GM23338 (cell line): ENCODE results near the gene TMEM94. TPM values are rescaled to one million over a fixed set of nuclear protein-coding genes. Genes with fewer than 3 reads are reported as not detected.

Source experiments
- ATAC-seq: fragments of 200-7000 bp; cut with Tn5 transposase; 3 replicates; pipeline ENCODE4 v1.9.1; 2020
- DNase-seq: peaks from one replicate; pipeline ENCODE4 v3.0.0-alpha.2; 2015; ENCODE audit warnings: low spot score
- H2AFZ ChIP-seq: fragments of 200-600 bp; sonication (generic); 2 replicates; pipeline ENCODE4 v1.8.0; 2016; ENCODE audit warnings: antibody characterized with exemption, mild to moderate bottlenecking, moderate library complexity
- H3F3A ChIP-seq: fragments of 200-600 bp; sonication (generic); replicated peaks from 2 replicates; pipeline ENCODE4 v1.8.0; 2017; ENCODE audit warnings: antibody characterized with exemption, mixed run types, low read depth
- H3K27ac ChIP-seq: fragments of 200-600 bp; sonication (generic); 2 replicates; pipeline ENCODE4 v1.6.1; 2016; ENCODE audit warnings: low read depth
- H3K27me3 ChIP-seq: fragments of 200-600 bp; sonication (generic); 2 replicates; pipeline ENCODE4 v1.8.0; 2016; ENCODE audit warnings: mild to moderate bottlenecking, mixed run types, moderate library complexity; ENCODE audit not compliant: insufficient read depth
- H3K36me3 ChIP-seq: fragments of 200-600 bp; sonication (generic); 2 replicates; pipeline ENCODE4 v1.8.0; 2016; ENCODE audit warnings: mild to moderate bottlenecking; ENCODE audit not compliant: insufficient read depth
- H3K4me1 ChIP-seq: fragments of 200-600 bp; sonication (generic); 2 replicates; pipeline ENCODE4 v1.8.0; 2016; ENCODE audit warnings: mild to moderate bottlenecking, moderate library complexity; ENCODE audit not compliant: insufficient read depth
- H3K4me2 ChIP-seq: fragments of 200-600 bp; sonication (generic); 2 replicates; pipeline ENCODE4 v1.7.1; 2017; ENCODE audit warnings: mixed run types
- H3K4me3 ChIP-seq: fragments of 200-600 bp; sonication (generic); 2 replicates; pipeline ENCODE4 v1.6.1; 2016; ENCODE audit warnings: mixed run types
- H3K79me2 ChIP-seq: fragments of 200-600 bp; sonication (generic); replicated peaks from 2 replicates; pipeline ENCODE4 v1.8.0; 2017; ENCODE audit warnings: mild to moderate bottlenecking; ENCODE audit not compliant: insufficient read depth
- H3K9me2 ChIP-seq: fragments of 200-600 bp; sonication (generic); 2 replicates; pipeline ENCODE4 v1.8.0; 2017; ENCODE audit not compliant: insufficient read depth
- H4K20me1 ChIP-seq: fragments of 200-600 bp; sonication (generic); replicated peaks from 2 replicates; pipeline ENCODE4 v1.8.0; 2017; ENCODE audit warnings: mild to moderate bottlenecking; ENCODE audit not compliant: insufficient read depth
- H3K27ac Mint-ChIP-seq: 2 replicates; pipeline ENCODE4 v1.8.0; 2020; ENCODE audit warnings: inconsistent platforms, mild to moderate bottlenecking, moderate library complexity, mixed read lengths
- H3K27me3 Mint-ChIP-seq: 3 replicates; pipeline ENCODE4 v1.8.0; 2022; ENCODE audit warnings: low read depth, mild to moderate bottlenecking, moderate library complexity, mixed read lengths, inconsistent platforms; ENCODE audit not compliant: insufficient read depth, poor library complexity
- H3K36me3 Mint-ChIP-seq: 3 replicates; pipeline ENCODE4 v1.8.0; 2021; ENCODE audit warnings: low read depth, mild to moderate bottlenecking, inconsistent platforms, moderate library complexity, mixed read lengths
- H3K4me1 Mint-ChIP-seq: 3 replicates; pipeline ENCODE4 v1.8.0; 2020; ENCODE audit warnings: mild to moderate bottlenecking, inconsistent platforms, mixed read lengths
- H3K4me3 Mint-ChIP-seq: 3 replicates; pipeline ENCODE4 v1.8.0; 2021; ENCODE audit warnings: moderate library complexity, mild to moderate bottlenecking, inconsistent platforms, mixed read lengths
- H3K9me3 Mint-ChIP-seq: 3 replicates; pipeline ENCODE4 v1.8.0; 2020; ENCODE audit warnings: moderate library complexity, mild to moderate bottlenecking, inconsistent platforms, mixed read lengths
- CREB1 ChIP-seq: fragments of 250-450 bp; sonication (Bioruptor Pico); IDR thresholded peaks from 2 replicates; pipeline ENCODE4 v1.5.0; 2020; ENCODE audit warnings: low read depth, mild to moderate bottlenecking, moderate library complexity
- JUNB ChIP-seq: IDR thresholded peaks from one replicate; pipeline ENCODE4 v1.6.1; 2016; ENCODE audit warnings: antibody characterized with exemption; ENCODE audit not compliant: unreplicated experiment
- POLR2AphosphoS5 ChIP-seq: IDR thresholded peaks from 2 replicates; pipeline ENCODE4 v1.6.1; 2016; ENCODE audit warnings: antibody characterized with exemption, low read depth
- STAT1 ChIP-seq: IDR thresholded peaks from one replicate; pipeline ENCODE4 v1.6.1; 2016; ENCODE audit warnings: antibody characterized with exemption; ENCODE audit not compliant: unreplicated experiment
- polyA plus RNA-seq: library from polyadenylated mRNA; unstranded; fragments of >200 nt; fragmentation: Nextera tagmentation; extraction: Ambion mirVana; gene quantifications from 2 replicates; pipeline ENCODE4 v1.2.1, GENCODE V29; 2016
- total RNA-seq: library from RNA; depleted of rRNA; stranded (reverse); fragments of >200 nt; shearing (Covaris generic); gene quantifications from 2 replicates; pipeline ENCODE4 v1.2.3, GENCODE V29; 2014
- TF ChIP-seq, protein P1 (sequence below): IDR thresholded peaks from one replicate; pipeline ENCODE4 v1.6.1; 2018; ENCODE audit warnings: antibody characterized with exemption; ENCODE audit not compliant: unreplicated experiment
- TF ChIP-seq, protein P2 (sequence below): fragments of 250-450 bp; sonication (Bioruptor Pico); IDR thresholded peaks from 2 replicates; pipeline ENCODE4 v1.5.0; 2020; ENCODE audit warnings: mild to moderate bottlenecking, moderate library complexity
- TF ChIP-seq, protein P3 (sequence below): IDR thresholded peaks from 2 replicates; pipeline ENCODE4 v1.6.1; 2016; ENCODE audit warnings: antibody characterized with exemption
- TF ChIP-seq, protein P4 (sequence below), 2 experiments: fragments of 200-600 bp in 1 of 2; sonication (generic) in 1 of 2; conservative IDR thresholded peaks; 2 replicates each; pipeline versions ENCODE4 v1.5.1 to v1.6.1; 2016 to 2017; ENCODE audit warnings: antibody characterized with exemption in 2 of 2, low read depth in 2 of 2, mild to moderate bottlenecking in 2 of 2, moderate library complexity in 1 of 2

TMEM94 gene
- total and polyA plus RNA-seq, 2 experiments from 2014 or later = 24.0 to 66.0 TPM

DNA sequence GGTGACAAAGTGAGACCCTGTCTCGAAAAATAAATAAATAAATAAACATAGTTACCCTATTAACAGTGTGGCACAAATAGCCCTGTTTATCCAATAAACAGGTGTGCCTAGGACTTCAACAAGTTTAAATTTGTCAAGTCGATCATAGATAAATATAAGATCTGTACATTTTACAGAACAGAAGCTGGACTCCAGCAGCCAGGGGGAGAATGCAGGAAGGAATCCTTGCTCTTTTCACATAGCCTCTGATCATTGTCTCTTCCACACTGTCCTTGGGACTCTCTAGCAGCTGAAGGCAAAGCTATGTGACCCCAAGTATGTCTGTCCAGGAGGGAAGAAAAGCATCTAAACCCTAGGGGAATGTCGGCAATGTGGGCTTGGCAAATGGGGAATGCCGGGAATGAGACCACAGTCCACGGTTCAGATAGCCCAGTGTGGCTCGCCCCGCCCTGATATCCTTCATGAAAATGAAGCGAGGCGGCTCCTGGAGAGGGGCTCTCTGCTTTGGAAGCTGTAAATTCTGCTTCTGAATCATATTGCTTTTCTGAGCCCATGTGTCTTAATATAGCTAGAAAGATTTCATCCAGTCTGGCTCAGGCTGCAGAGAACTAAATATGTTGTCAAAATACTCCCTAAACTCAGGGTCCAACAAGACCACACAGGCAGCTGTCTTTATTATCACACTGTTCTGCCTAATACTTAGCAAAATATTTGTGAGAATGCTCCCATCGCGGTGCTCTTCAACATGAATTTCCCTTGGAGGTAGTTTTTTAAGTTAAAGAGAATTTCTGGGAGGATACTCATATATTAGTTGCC, 26.1 kb upstream of the TMEM94 start (continued):
- TF ChIP-seq, protein P1, sequence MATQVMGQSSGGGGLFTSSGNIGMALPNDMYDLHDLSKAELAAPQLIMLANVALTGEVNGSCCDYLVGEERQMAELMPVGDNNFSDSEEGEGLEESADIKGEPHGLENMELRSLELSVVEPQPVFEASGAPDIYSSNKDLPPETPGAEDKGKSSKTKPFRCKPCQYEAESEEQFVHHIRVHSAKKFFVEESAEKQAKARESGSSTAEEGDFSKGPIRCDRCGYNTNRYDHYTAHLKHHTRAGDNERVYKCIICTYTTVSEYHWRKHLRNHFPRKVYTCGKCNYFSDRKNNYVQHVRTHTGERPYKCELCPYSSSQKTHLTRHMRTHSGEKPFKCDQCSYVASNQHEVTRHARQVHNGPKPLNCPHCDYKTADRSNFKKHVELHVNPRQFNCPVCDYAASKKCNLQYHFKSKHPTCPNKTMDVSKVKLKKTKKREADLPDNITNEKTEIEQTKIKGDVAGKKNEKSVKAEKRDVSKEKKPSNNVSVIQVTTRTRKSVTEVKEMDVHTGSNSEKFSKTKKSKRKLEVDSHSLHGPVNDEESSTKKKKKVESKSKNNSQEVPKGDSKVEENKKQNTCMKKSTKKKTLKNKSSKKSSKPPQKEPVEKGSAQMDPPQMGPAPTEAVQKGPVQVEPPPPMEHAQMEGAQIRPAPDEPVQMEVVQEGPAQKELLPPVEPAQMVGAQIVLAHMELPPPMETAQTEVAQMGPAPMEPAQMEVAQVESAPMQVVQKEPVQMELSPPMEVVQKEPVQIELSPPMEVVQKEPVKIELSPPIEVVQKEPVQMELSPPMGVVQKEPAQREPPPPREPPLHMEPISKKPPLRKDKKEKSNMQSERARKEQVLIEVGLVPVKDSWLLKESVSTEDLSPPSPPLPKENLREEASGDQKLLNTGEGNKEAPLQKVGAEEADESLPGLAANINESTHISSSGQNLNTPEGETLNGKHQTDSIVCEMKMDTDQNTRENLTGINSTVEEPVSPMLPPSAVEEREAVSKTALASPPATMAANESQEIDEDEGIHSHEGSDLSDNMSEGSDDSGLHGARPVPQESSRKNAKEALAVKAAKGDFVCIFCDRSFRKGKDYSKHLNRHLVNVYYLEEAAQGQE = no peak

DNA sequence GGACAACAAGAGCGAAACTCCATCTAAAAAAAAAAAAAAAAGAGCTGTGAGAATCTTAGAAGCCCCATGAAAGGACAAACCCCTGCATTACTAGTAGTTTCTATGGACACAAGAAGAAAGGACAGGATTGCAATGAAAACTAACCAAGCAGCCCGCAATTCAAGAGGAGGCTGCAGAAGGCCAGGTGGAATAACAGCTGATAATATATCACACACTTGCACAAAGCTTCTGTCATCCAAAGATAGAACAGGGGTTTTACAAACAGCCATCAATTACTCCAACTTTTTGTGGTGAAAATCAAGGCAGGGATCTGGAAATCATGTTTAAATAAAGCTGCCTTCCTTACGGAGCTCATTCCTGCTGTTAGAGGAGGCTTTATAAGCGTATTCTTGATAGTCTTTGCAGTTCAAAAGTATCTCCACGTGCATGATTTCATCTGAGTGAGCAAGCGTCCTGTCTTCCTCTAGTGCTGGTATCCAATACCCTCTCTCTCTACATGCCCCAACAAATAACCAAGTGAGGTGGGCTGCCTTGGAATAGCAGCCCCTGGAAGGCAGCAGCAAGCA, 23.1 kb upstream of the TMEM94 start:
- 0 out of 2 replicates have a peak, but pooled peaks cover 3% of the 10 kb centered on the region for H3K4me1 ChIP-seq
- no peaks in the 10 kb centered on the region for H3F3A ChIP-seq
- H3K27ac ChIP-seq = no peak overlapping the region
- no peak overlapping the region for H3K4me2 ChIP-seq
- no peak overlapping the region for H3K4me3 ChIP-seq
- no peaks in the 10 kb centered on the region for H3K9me2 ChIP-seq
- H3K27me3 ChIP-seq = no peaks in the 10 kb centered on the region
- ATAC-seq (no peak), DNase-seq (no peak)
- H2AFZ ChIP-seq = no peak overlapping the region
- H3K36me3 ChIP-seq = no peaks in the 10 kb centered on the region
- Mint-ChIP-seq H3K4me1 (peaks cover 5% of the 10 kb centered on the region; the same call in 2 of the 3 replicates), H3K4me3 (no peak overlapping the region), H3K27ac (no peak overlapping the region), H3K9me3 (no peaks in the 10 kb centered on the region), H3K27me3 (peaks cover 2% of the 10 kb centered on the region), H3K36me3 (no peaks in the 10 kb centered on the region)
- H4K20me1 ChIP-seq = no peaks in the 10 kb centered on the region
- H3K79me2 ChIP-seq = no peaks in the 10 kb centered on the region
- no peak for TF ChIP-seq CREB1 (CRISPR knock-in tag)
- TF ChIP-seq, protein P2, sequence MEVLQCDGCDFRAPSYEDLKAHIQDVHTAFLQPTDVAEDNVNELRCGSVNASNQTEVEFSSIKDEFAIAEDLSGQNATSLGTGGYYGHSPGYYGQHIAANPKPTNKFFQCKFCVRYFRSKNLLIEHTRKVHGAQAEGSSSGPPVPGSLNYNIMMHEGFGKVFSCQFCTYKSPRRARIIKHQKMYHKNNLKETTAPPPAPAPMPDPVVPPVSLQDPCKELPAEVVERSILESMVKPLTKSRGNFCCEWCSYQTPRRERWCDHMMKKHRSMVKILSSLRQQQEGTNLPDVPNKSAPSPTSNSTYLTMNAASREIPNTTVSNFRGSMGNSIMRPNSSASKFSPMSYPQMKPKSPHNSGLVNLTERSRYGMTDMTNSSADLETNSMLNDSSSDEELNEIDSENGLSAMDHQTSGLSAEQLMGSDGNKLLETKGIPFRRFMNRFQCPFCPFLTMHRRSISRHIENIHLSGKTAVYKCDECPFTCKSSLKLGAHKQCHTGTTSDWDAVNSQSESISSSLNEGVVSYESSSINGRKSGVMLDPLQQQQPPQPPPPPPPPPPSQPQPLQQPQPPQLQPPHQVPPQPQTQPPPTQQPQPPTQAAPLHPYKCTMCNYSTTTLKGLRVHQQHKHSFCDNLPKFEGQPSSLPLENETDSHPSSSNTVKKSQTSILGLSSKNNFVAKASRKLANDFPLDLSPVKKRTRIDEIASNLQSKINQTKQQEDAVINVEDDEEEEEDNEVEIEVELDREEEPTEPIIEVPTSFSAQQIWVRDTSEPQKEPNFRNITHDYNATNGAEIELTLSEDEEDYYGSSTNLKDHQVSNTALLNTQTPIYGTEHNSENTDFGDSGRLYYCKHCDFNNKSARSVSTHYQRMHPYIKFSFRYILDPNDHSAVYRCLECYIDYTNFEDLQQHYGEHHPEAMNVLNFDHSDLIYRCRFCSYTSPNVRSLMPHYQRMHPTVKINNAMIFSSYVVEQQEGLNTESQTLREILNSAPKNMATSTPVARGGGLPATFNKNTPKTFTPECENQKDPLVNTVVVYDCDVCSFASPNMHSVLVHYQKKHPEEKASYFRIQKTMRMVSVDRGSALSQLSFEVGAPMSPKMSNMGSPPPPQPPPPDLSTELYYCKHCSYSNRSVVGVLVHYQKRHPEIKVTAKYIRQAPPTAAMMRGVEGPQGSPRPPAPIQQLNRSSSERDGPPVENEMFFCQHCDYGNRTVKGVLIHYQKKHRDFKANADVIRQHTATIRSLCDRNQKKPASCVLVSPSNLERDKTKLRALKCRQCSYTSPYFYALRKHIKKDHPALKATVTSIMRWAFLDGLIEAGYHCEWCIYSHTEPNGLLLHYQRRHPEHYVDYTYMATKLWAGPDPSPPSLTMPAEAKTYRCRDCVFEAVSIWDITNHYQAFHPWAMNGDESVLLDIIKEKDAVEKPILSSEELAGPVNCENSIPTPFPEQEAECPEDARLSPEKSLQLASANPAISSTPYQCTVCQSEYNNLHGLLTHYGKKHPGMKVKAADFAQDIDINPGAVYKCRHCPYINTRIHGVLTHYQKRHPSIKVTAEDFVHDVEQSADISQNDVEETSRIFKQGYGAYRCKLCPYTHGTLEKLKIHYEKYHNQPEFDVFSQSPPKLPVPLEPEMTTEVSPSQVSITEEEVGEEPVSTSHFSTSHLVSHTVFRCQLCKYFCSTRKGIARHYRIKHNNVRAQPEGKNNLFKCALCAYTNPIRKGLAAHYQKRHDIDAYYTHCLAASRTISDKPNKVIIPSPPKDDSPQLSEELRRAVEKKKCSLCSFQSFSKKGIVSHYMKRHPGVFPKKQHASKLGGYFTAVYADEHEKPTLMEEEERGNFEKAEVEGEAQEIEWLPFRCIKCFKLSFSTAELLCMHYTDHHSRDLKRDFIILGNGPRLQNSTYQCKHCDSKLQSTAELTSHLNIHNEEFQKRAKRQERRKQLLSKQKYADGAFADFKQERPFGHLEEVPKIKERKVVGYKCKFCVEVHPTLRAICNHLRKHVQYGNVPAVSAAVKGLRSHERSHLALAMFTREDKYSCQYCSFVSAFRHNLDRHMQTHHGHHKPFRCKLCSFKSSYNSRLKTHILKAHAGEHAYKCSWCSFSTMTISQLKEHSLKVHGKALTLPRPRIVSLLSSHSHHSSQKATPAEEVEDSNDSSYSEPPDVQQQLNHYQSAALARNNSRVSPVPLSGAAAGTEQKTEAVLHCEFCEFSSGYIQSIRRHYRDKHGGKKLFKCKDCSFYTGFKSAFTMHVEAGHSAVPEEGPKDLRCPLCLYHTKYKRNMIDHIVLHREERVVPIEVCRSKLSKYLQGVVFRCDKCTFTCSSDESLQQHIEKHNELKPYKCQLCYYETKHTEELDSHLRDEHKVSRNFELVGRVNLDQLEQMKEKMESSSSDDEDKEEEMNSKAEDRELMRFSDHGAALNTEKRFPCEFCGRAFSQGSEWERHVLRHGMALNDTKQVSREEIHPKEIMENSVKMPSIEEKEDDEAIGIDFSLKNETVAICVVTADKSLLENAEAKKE (CRISPR knock-in tag) = no peak
- TF ChIP-seq, protein P3, sequence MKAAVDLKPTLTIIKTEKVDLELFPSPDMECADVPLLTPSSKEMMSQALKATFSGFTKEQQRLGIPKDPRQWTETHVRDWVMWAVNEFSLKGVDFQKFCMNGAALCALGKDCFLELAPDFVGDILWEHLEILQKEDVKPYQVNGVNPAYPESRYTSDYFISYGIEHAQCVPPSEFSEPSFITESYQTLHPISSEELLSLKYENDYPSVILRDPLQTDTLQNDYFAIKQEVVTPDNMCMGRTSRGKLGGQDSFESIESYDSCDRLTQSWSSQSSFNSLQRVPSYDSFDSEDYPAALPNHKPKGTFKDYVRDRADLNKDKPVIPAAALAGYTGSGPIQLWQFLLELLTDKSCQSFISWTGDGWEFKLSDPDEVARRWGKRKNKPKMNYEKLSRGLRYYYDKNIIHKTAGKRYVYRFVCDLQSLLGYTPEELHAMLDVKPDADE = no peak
- TF ChIP-seq, protein P4, sequence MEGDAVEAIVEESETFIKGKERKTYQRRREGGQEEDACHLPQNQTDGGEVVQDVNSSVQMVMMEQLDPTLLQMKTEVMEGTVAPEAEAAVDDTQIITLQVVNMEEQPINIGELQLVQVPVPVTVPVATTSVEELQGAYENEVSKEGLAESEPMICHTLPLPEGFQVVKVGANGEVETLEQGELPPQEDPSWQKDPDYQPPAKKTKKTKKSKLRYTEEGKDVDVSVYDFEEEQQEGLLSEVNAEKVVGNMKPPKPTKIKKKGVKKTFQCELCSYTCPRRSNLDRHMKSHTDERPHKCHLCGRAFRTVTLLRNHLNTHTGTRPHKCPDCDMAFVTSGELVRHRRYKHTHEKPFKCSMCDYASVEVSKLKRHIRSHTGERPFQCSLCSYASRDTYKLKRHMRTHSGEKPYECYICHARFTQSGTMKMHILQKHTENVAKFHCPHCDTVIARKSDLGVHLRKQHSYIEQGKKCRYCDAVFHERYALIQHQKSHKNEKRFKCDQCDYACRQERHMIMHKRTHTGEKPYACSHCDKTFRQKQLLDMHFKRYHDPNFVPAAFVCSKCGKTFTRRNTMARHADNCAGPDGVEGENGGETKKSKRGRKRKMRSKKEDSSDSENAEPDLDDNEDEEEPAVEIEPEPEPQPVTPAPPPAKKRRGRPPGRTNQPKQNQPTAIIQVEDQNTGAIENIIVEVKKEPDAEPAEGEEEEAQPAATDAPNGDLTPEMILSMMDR (conservative IDR thresholded peaks at IDR 0.05; ENCODE audit: low read depth in 2 of 2) = no peak
- no peak for TF ChIP-seq STAT1
- TF ChIP-seq JUNB = no peak
- no peak for TF ChIP-seq POLR2AphosphoS5
